GM18517 (cell line): Measurements from ENCODE around the gene CSF3R.
"Not testable (repeated sequence)": the region's sequence is repeated elsewhere in the genome, so short reads cannot be mapped to it uniquely, and the experiment has no call there.

Source experiments
- ATAC-seq: cut with Tn5 transposase; IDR thresholded peaks from one replicate; pipeline ENCODE4 v1.9.1; 2021; ENCODE audit warnings: mild to moderate bottlenecking, moderate library complexity; ENCODE audit not compliant: unreplicated experiment

CSF3R gene

DNA sequence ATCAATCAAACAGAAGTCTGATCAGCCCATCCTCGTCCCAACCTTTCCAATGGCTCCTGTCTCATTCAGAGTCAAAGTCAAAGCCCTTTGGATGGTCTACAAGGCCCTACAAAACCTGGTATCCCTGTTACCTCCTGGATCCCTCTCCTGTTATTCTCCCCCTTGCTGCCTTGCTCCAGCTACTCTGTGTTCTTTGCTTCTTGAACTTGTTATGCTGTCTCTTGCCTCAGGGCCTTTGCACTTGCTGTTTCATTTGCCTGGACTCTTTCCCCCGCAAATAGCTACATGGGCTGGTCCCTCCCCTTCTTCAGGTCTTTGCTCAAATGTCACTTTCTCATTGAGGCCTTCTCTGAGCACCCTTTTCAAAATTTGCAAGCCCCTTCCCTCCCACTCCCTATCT, 1.4 kb upstream of the CSF3R start:
- ATAC-seq, result no peak

DNA sequence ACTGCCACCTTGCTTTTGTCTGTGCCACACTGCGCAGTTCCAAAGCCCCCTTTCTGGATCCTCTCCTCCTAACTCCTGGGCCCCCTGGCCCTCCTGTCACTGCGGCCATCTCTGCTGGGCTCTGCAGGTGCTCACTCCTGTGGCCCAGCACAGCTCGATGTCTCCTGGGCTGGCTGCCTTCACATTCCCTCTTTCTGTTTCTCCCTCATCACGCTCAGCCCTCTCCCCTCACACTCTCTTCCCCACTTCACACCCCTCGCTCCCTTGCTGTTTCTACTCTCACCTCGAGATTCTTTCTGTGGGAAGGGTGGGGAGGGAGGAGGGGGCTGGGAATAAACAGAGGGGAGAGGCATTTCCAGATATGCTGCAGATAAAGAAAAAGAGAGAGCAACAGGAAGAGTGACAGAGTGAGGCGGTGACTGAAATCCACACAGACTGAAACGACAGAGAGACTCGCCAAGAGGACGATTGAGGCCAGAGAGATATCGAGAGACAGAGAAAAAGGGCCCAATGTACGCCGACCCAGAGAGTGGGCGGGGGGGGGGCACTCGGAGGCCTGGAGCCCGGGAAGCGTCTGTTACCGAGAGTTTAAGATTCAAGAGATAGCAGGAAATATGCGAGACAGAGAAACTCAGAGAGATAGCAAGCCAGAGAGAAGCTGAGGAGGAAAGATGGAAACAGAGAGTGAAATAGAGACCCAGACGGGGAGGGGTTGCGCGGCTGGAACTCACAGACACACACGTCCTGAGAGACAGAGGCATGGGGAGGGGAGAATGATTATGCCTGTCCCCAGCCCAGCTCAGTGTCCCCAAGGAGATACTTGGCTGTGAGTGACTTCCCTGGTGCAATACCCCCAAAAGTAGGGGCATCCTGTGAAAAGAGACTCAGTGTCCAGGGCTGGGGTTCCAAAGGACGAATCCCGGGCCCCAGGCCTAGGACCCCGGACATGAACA, 666 bp downstream of the CSF3R start:
- no peak for ATAC-seq

DNA sequence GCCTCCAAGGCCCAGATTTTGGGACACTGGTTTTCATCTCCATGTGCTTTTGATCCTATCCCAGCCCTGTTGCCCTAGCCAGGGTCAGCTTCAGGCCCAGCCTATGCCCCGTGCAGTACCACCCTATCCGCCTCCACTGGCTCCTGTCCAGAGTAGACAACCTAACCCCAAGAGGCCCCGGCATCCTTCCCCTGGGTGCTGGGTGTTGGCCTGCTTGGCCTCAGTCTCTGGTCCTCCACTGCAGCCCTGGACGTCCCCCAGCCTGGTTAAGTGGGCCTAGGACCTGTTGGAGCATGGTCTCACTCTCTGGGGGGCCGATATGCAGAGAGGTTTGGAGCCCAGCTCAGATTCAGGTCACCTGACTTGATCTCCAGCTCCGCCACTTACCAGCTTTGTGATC, 1.6 kb downstream of the CSF3R start:
- ATAC-seq, result no peak

DNA sequence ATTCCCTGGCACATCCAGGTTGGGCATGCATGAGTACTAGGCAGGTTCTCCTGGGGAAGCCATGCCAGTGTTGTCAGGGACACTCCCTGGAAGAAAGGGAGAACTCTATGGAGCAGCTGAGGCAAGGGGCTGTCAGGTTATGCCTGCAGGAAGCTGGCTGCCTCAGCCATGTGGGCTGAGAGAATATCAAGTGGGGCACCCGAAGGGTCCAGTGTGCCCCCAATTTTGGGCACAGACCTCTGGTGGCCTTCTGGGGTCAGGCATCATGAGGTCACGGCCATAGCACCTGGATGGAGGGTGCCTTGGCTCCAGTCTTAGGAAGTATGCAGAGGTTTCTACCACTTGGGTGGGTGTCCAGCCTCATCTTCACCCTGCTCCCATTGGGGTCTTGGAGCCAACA, 2.6 kb downstream of the CSF3R start:
- no peak for ATAC-seq

- no peak for ATAC-seq
Observed at GRCh38 chr1:36479505-36480051, 3.1 kb downstream of the CSF3R start.

DNA sequence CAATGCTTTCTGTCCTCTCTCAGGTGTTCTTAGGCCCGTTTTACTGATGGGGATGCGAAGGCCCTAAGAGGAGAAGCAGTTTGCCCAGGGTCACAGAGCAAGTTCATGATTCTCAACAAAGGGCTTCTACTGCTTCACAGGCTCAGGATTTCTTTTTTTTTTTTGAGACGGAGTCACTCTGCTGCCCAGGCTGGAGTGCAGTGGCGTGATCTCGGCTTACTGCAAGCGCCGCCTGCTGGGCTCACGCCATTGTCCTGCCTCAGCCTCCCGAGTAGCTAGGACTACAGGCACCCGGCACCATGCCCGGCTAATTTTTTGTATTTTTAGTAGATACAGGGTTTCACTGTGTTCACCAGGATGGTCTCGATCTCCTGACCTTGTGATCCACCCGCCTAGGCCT, 5.1 kb downstream of the CSF3R start:
- not testable (repeated sequence) for ATAC-seq

- ATAC-seq, result no peak
Observed at GRCh38 chr1:36476945-36477344, 5.8 kb downstream of the CSF3R start.

DNA sequence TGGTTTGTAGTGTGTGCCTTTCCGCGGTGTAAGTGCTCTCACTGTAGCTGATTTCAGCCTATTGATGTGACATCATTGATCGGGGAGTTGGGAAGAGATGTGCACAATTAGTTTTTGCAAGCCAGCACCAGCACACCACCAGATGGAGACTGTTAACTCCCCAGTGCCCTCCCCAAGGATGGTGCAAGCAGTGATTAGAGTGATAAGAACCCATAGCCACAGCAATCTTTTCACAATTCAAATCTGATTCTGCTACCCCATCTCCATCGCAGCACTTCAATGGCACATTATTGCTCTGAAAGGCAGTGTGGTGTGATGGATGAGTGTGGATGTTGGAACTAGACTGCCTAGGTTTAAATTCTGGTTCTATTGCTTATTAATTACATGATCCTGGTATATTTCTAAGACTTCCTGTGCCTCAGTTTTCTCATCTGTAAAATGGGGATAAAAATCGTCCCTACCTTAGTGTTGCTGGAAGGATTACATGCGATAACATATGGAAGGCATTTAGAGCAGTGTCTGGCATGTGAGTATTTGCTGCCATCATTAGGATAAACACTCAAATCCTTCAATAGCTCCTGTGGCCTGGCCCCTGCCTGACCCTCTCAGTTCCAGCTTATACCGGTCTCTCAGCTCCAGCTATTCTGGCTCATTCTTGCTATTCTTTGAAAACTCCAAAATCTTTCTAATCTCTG, 6.7 kb downstream of the CSF3R start:
- no peak for ATAC-seq

GRCh38 chr1:36475341-36475740, 7.4 kb downstream of the CSF3R start:
- no peak for ATAC-seq

GRCh38 chr1:36472656-36473055, 10.1 kb downstream of the CSF3R start:
- no peak for ATAC-seq

DNA sequence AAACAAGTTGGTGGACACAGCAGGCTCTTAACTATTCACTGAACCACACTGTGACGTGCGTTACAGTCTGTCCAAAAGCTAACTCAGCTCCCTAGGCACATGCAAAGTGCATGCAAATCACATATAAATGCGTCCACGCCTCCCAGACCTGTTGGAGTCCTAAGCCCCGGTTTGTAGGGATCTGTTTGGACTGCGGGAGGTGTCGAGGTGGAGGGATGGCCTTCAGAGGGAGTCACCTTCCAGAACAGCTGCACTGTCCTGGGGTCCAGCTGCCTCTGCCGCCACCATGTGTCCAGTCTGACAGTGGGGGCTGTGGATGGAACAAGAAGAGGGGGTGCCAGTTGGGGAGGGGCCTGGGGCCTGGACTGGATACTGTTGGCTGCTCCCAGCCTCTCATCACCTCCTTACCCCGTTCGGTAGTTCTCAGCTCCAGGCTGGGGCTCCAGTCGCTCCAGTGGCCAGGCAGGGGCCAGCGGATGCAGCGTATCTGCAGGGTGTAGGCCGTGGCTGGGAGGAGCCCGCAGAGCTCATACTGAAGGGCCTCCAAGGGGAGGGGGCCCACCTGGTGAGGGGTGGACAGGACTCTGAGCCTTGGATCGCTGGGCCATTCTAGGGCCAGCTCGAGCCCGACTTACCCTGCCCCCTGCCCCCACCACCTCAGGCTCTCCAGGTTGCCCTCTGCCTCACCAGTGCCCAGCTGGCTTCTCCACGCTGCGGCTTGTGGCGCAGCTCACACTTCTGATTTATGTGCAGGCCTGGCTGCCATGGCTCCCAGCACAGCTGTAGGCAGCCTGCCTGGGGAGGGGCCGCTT, 10.7 kb downstream of the CSF3R start:
- no peak for ATAC-seq

GRCh38 chr1:36469163-36469562, 13.6 kb downstream of the CSF3R start:
- ATAC-seq, result no peak

DNA sequence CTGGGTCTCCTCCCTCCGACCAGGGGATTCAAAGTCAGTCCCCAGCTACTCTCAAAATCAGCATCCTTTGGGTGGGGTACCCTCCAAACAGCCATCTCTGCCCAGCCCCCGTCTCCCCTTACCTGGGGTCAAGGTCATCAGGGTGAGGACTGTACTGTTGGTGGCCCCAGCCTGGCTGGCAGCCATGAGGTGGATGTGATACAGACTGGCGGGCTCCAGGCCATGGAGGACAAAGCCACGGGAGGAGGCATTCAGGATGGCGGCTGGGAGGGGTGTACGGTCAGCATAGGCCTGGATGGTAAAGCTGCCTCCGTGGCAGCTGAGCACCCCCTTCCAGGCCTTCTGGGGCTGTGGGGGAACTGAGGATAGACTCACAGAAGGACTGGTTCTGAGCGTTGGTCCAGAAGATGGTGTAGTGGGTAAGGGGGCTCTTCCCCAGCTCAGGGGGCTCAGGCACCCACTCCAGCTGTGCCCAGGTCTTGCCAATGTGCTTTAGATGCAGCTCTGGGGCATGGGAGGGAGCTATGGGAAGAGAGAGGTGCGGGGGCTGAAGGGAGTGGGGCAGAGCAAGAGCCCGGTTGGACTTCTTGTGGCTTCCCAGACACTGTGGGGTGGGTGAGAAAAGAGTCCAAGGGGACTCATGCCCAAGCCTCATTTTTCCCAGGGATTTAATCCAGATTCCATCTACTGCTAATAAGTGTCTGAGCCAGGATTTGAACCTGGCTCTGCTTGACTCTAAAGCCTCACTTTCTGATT, 14.8 kb downstream of the CSF3R start:
- ATAC-seq, result no peak

DNA sequence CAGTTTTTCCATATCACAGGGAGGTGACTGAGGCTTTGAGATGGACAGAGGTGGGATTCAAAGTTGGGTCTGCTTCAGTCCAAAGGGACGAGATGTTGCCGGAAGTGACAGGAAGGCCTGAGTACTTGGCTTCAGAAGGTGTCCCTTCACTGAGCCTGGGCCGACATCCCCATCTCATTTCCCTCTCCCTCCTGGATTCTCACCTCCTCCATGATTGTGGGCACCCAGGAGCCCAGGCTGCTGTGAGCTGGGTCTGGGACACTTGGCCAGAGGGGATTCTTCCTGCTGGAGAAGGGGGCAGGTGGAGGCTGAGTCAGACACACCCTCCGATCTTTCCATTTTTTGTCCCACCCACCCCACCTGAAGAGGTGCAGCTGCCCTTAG, 15.7 kb downstream of the CSF3R start:
- no peak for ATAC-seq

- no peak for ATAC-seq
Observed at GRCh38 chr1:36466370-36467026, 16.2 kb downstream of the CSF3R start.

GRCh38 chr1:36465731-36466369, 16.9 kb downstream of the CSF3R start:
- no peak for ATAC-seq

GRCh38 chr1:36464605-36465393, 17.9 kb downstream of the CSF3R start:
- no peak for ATAC-seq

DNA sequence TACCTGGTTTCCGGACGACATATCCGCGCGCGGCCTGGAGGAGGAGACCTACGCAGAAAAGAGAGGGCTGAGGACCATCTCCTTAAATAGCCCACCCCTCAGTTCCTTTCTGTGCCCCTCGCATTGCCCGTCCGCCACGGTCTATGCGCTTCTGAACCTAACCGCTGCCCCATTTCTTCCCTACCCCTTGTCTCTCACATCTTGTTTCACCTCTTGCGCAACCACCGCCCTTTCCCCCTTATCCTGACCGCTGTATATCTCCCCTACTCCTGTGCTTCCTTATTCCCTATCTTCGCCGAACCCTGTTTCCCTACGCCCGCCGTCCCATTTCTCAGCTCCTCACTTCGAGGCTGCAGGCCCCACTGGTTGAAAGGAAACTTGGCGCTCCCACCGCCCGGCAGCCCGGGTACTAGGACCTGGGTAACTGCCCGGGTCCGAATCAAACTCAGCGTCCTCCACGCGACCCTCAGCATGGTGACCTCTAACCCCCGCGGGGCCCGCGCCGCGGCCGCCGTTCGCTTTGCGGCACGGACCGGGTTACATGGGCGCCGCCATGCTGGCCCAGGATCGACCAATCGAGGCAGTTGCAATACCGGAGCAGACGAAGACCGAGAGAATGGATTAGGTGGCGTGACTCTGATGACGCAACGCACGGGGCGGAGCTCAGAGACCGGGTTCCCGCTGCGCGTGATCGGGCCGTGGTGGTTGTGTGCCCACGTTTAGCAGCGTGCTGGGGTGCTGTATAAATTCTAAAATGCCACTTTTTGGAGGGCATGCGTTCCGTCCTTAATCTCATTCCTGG, 18.7 kb downstream of the CSF3R start, which contains the start of gene MRPS15:
MRPS15 (minus strand) TSS at position 582 of the 802 bp plus-strand sequence; CDS start at position 473, 109 bp downstream.
- peak; percentile 91 for ATAC-seq
